Adrenal gland (tissue), 12 donors: ENCODE measurements around the gene RSL24D1. TPM values are rescaled to one million over a fixed set of nuclear protein-coding genes. Genes with fewer than 3 reads are reported as not detected.
"Not testable (repeated sequence)": the region's sequence is repeated elsewhere in the genome, so short reads cannot be mapped to it uniquely, and the experiment has no call there.

ENCODE experiments used
- DNase-seq, 7 donors: peaks; one replicate each; pipeline ENCODE4 v3.0.0-alpha.2; 2019 to 2020
- H3K27ac ChIP-seq, 5 donors: fragments of 200-600 bp; sonication (generic) in 4 of 5; 1 replicate in 3 of 5; 2 replicates in 2 of 5; pipeline versions ENCODE4 v1.5.1 to v1.8.0; 2016 to 2020; ENCODE audit warnings: mild to moderate bottlenecking in 1 of 5
- H3K27me3 ChIP-seq: fragments of 200-600 bp; 2 replicates; pipeline ENCODE4 v1.8.0; 2021
- H3K36me3 ChIP-seq, 2 donors: fragments of 200-600 bp; replicated peaks in 1 of 2; 1 replicate in 1 of 2; 2 replicates in 1 of 2; pipeline versions ENCODE4 v1.5.1 to v1.8.0; 2018 to 2022
- H3K4me1 ChIP-seq, 2 donors: fragments of 200-600 bp; replicated peaks in 1 of 2; 1 replicate in 1 of 2; 2 replicates in 1 of 2; pipeline versions ENCODE4 v1.5.1 to v1.8.0; 2018 to 2021
- H3K4me3 ChIP-seq, 4 donors: fragments of 200-600 bp; sonication (generic) in 3 of 4; one replicate each; pipeline ENCODE4 v1.5.1; 2016 to 2018
- H3K9me3 ChIP-seq, 3 donors: fragments of 200-600 bp; sonication (generic) in 1 of 3; replicated peaks in 1 of 3; 1 replicate in 2 of 3; 2 replicates in 1 of 3; pipeline versions ENCODE4 v1.5.1 to v1.8.0; 2016 to 2021
- CTCF ChIP-seq, 6 experiments: fragments of 450-650 bp in 4 of 6; fragments of 200-600 bp in 2 of 6; sonication (generic) in 1 of 6; IDR thresholded peaks; 1 replicate in 5 of 6; 2 replicates in 1 of 6; pipeline versions ENCODE4 v1.5.1 to v1.8.0; 2016 to 2021; ENCODE audit warnings: antibody characterized with exemption in 6 of 6, mild to moderate bottlenecking in 2 of 6, moderate library complexity in 1 of 6
- POLR2A ChIP-seq, 2 donors: fragments of 450-650 bp; IDR thresholded peaks; one replicate each; pipeline ENCODE4 v1.6.1; 2017; ENCODE audit warnings: antibody characterized with exemption in 2 of 2, mild to moderate bottlenecking in 2 of 2, moderate library complexity in 1 of 2
- WGBS, 4 donors: extraction: QIAGEN DNeasy Blood & Tissue Kit in 2 of 4; methylation state at CpG; one replicate each; pipeline versions ENCODE4 v1.1.5 to v1.1.7; 2013 to 2017; 5-methylcytosine and 5-hydroxymethylcytosine counted together
- intact Hi-C, 2 donors: fragments of 100-400 bp; cut with DNase I; formaldehyde crosslinking; loops; one replicate each; pipeline versions ENCODE4 v1.14.1 to v1.15.0; 2022 to 2023
- polyA plus RNA-seq, 3 donors: library from polyadenylated mRNA; stranded (reverse); fragments of 200-250 nt in 2 of 3; fragments of 350-450 nt in 1 of 3; fragmentation: Illumina TruSeq in 1 of 3; extraction: RNeasy Lipid Tissue Mini Kit (QIAGEN cat#74804) in 1 of 3; gene quantifications; one replicate each; pipeline ENCODE4 v1.2.3, GENCODE V29; 2013 to 2014
- total RNA-seq, 9 donors: library from RNA; depleted of rRNA in 4 of 9; stranded (reverse); fragments of >200 nt in 4 of 9; fragments of 120-200 nt in 1 of 9; fragmentation: NEBNext Ultra II Directional in 1 of 9; extraction: Animal tissue kit (Norgen Biotek cat#: 25700) in 1 of 9; gene quantifications; one replicate each; pipeline versions ENCODE4 v1.1.0 to v1.2.4, GENCODE V29; 2013 to 2023
- donor health status: healthy with polysubstance abuse.
- donor health status: Bipolar disorder and iron deficiency.
- donor health status: DM: yes; HTN: yes; CAD: no.
- donor health status: DM: no; HTN: no; CAD: no.
- donor health status: DM: no; HTN: no; CAD: no.
- donor health status: DM: yes; HTN: yes; CAD: no.

RSL24D1 gene
- total and polyA plus RNA-seq, 12 donors: 31.9 to 76.2 (median 50.7) TPM

GRCh38 chr15:55168350-55168974 lies 28.3 kb downstream of the RSL24D1 start:
- H3K4me1 ChIP-seq: no peaks in the 10 kb centered on the region
- DNase-seq: peak; percentile 30 to 75 (median 57)
- H3K36me3 ChIP-seq: no peaks in the 10 kb centered on the region
- no peaks in the 10 kb centered on the region for H3K27me3 ChIP-seq
- TF ChIP-seq POLR2A (IDR thresholded peaks at IDR 0.05) (no peak), CTCF (IDR thresholded peaks at IDR 0.05) (peak; percentile 55 to 75 (median 62))
- no peak overlapping the region for H3K4me3 ChIP-seq
- H3K9me3 ChIP-seq: no peaks in the 10 kb centered on the region
- 59 to 64% (median 61%) methylated on average over 11 of the region's 11 CpGs for WGBS, 4 donors
- intact Hi-C loops: no loop called here
- no peak overlapping the region for H3K27ac ChIP-seq

GRCh38 chr15:55164284-55164683 lies 32.5 kb downstream of the RSL24D1 start:
- no peaks in the 10 kb centered on the region for H3K9me3 ChIP-seq
- no peak overlapping the region for H3K4me3 ChIP-seq
- H3K27ac ChIP-seq: no peak overlapping the region
- intact Hi-C loops: no loop called here
- no peaks in the 10 kb centered on the region for H3K4me1 ChIP-seq
- WGBS, 4 donors: 74 to 78% (median 76%) methylated on average over 4 of the region's 4 CpGs
- H3K27me3 ChIP-seq: no peaks in the 10 kb centered on the region
- no peaks in the 10 kb centered on the region for H3K36me3 ChIP-seq
- peak in 1 of 7 donors; percentile 4 for DNase-seq
- TF ChIP-seq CTCF (IDR thresholded peaks at IDR 0.05) (no peak), POLR2A (IDR thresholded peaks at IDR 0.05) (no peak)

- no peak overlapping the region for H3K27ac ChIP-seq
- no peak for DNase-seq
- no peaks in the 10 kb centered on the region for H3K4me1 ChIP-seq
- WGBS, 4 donors: 39 to 44% (median 41%) methylated on average over 3 of the region's 3 CpGs
- H3K4me3 ChIP-seq: no peak overlapping the region
- intact Hi-C loops: no loop called here
- no peaks in the 10 kb centered on the region for H3K27me3 ChIP-seq
- TF ChIP-seq CTCF (IDR thresholded peaks at IDR 0.05) (no peak), POLR2A (IDR thresholded peaks at IDR 0.05) (no peak)
- H3K36me3 ChIP-seq: no peaks in the 10 kb centered on the region
- no peaks in the 10 kb centered on the region for H3K9me3 ChIP-seq
These were observed 45.1 kb downstream of the RSL24D1 start for GRCh38 chr15:55151631-55152030.

GRCh38 chr15:55143132-55143531 lies 53.6 kb downstream of the RSL24D1 start:
- H3K4me1 ChIP-seq, H3K27ac ChIP-seq, H3K4me3 ChIP-seq, H3K9me3 ChIP-seq, intact Hi-C loops, DNase-seq, H3K36me3 ChIP-seq, H3K27me3 ChIP-seq: not testable (repeated sequence)
- 68 to 86% (median 81%) methylated on average over 7 to 8 of the region's 8 CpGs for WGBS, 4 donors

GRCh38 chr15:55133972-55134371 lies 62.8 kb downstream of the RSL24D1 start:
- no peaks in the 10 kb centered on the region for H3K4me1 ChIP-seq
- no peaks in the 10 kb centered on the region for H3K36me3 ChIP-seq
- 62 to 88% (median 86%) methylated on average over 2 of the region's 2 CpGs for WGBS, 4 donors
- TF ChIP-seq CTCF (IDR thresholded peaks at IDR 0.05): no peak
- no peak for TF ChIP-seq POLR2A (IDR thresholded peaks at IDR 0.05)
- no peak for DNase-seq
- no peaks in the 10 kb centered on the region for H3K27me3 ChIP-seq
- H3K9me3 ChIP-seq: peaks cover 0 to 8% (median 5%) of the 10 kb centered on the region in 3 donors
- intact Hi-C loops: no loop called here
- H3K27ac ChIP-seq: no peak overlapping the region
- H3K4me3 ChIP-seq: no peak overlapping the region
